Uterus (tissue), 4 donors: ENCODE results near the gene ADCY9. TPM values are rescaled to one million over a fixed set of nuclear protein-coding genes. Genes with fewer than 3 reads are reported as not detected.
"Not testable (repeated sequence)": the region's sequence is repeated elsewhere in the genome, so short reads cannot be mapped to it uniquely, and the experiment has no call there.

ENCODE experiments used
- DNase-seq, 2 donors: peaks; one replicate each; pipeline ENCODE4 v3.0.0-alpha.2; 2019 to 2020
- H3K27ac ChIP-seq, 2 donors: fragments of 200-600 bp; sonication (generic); 1 replicate in 1 of 2; 2 replicates in 1 of 2; pipeline ENCODE4 v1.5.1; 2016 to 2018
- H3K27me3 ChIP-seq, 2 donors: fragments of 200-600 bp; sonication (generic); one replicate each; pipeline ENCODE4 v1.5.1; 2018 to 2019; ENCODE audit warnings: control low read depth in 1 of 2
- H3K36me3 ChIP-seq, 2 donors: fragments of 200-600 bp; sonication (generic); one replicate each; pipeline ENCODE4 v1.5.1; 2019; ENCODE audit warnings: control low read depth in 1 of 2
- H3K4me1 ChIP-seq, 2 donors: fragments of 200-600 bp; sonication (generic); one replicate each; pipeline ENCODE4 v1.5.1; 2018 to 2019; ENCODE audit warnings: control low read depth in 1 of 2
- H3K4me3 ChIP-seq, 2 donors: fragments of 200-600 bp; sonication (generic); 1 replicate in 1 of 2; 2 replicates in 1 of 2; pipeline ENCODE4 v1.5.1; 2018 to 2019; ENCODE audit warnings: mild to moderate bottlenecking in 1 of 2
- H3K9me3 ChIP-seq, 2 donors: fragments of 200-600 bp; sonication (generic); one replicate each; pipeline ENCODE4 v1.5.1; 2019; ENCODE audit warnings: control low read depth in 1 of 2
- POLR2A ChIP-seq, 2 donors: fragments of 450-650 bp; IDR thresholded peaks; one replicate each; pipeline ENCODE4 v1.6.1; 2016; ENCODE audit warnings: antibody characterized with exemption in 2 of 2, mild to moderate bottlenecking in 1 of 2, moderate library complexity in 1 of 2
- intact Hi-C: fragments of 100-400 bp; cut with DNase I; formaldehyde crosslinking; loops from one replicate; pipeline ENCODE4 v1.15.1; 2023; ENCODE audit warnings: low total_unique reads
- total RNA-seq, 4 donors: library from RNA; depleted of rRNA in 3 of 4; stranded (reverse); fragments of >200 nt in 3 of 4; gene quantifications; one replicate each; pipeline versions ENCODE4 v1.1.0 to v1.2.4, GENCODE V29; 2014 to 2023
- TF ChIP-seq, protein P1 (sequence below), 4 experiments: fragments of 200-600 bp in 2 of 4; fragments of 450-650 bp in 2 of 4; sonication (generic) in 2 of 4; IDR thresholded peaks; one replicate each; pipeline ENCODE4 v1.5.1; 2016 to 2019; ENCODE audit warnings: antibody characterized with exemption in 4 of 4, mild to moderate bottlenecking in 2 of 4, moderate library complexity in 1 of 4
- donor health status: DM: yes; HTN: yes; CAD: no.

ADCY9 gene
- total RNA-seq, 4 donors from 2014 or later, result 2.8 to 34.7 (median 20.2) TPM

GRCh38 chr16:4157376-4157825, 41.2 kb upstream of the ADCY9 start:
- H3K27me3 ChIP-seq, result no peaks in the 10 kb centered on the region
- no peak overlapping the region for H3K27ac ChIP-seq
- intact Hi-C loops, result no loop called here
- no peaks in the 10 kb centered on the region for H3K4me1 ChIP-seq
- no peaks in the 10 kb centered on the region for H3K9me3 ChIP-seq
- H3K36me3 ChIP-seq, result no peaks in the 10 kb centered on the region
- DNase-seq, result no peak
- no peak overlapping the region for H3K4me3 ChIP-seq
- TF ChIP-seq, protein P1, sequence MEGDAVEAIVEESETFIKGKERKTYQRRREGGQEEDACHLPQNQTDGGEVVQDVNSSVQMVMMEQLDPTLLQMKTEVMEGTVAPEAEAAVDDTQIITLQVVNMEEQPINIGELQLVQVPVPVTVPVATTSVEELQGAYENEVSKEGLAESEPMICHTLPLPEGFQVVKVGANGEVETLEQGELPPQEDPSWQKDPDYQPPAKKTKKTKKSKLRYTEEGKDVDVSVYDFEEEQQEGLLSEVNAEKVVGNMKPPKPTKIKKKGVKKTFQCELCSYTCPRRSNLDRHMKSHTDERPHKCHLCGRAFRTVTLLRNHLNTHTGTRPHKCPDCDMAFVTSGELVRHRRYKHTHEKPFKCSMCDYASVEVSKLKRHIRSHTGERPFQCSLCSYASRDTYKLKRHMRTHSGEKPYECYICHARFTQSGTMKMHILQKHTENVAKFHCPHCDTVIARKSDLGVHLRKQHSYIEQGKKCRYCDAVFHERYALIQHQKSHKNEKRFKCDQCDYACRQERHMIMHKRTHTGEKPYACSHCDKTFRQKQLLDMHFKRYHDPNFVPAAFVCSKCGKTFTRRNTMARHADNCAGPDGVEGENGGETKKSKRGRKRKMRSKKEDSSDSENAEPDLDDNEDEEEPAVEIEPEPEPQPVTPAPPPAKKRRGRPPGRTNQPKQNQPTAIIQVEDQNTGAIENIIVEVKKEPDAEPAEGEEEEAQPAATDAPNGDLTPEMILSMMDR (IDR thresholded peaks at IDR 0.05), result no peak
- no peak for TF ChIP-seq POLR2A (IDR thresholded peaks at IDR 0.05)

GRCh38 chr16:4156503-4156902, 40.3 kb upstream of the ADCY9 start:
- H3K4me3 ChIP-seq, H3K9me3 ChIP-seq, H3K36me3 ChIP-seq, H3K27me3 ChIP-seq, H3K4me1 ChIP-seq, DNase-seq, H3K27ac ChIP-seq, intact Hi-C loops: not testable (repeated sequence)

GRCh38 chr16:4153364-4153763, 37.1 kb upstream of the ADCY9 start:
- DNase-seq, intact Hi-C loops, H3K27me3 ChIP-seq, H3K4me1 ChIP-seq, H3K27ac ChIP-seq, H3K36me3 ChIP-seq, H3K4me3 ChIP-seq, H3K9me3 ChIP-seq: not testable (repeated sequence)

- Histone ChIP-seq H3K4me1 (no peaks in the 10 kb centered on the region), H3K9me3 (no peaks in the 10 kb centered on the region), H3K27ac (no peak overlapping the region), H3K36me3 (no peaks in the 10 kb centered on the region), H3K4me3 (no peak overlapping the region), H3K27me3 (no peaks in the 10 kb centered on the region)
- TF ChIP-seq, protein P1 (IDR thresholded peaks at IDR 0.05), result no peak
- TF ChIP-seq POLR2A (IDR thresholded peaks at IDR 0.05), result no peak
- no peak for DNase-seq
- intact Hi-C loops, result no loop called here
These were observed 36.0 kb upstream of the ADCY9 start for GRCh38 chr16:4152267-4152666.

- Histone ChIP-seq H3K27ac (no peak overlapping the region), H3K4me1 (no peaks in the 10 kb centered on the region), H3K36me3 (no peaks in the 10 kb centered on the region), H3K9me3 (no peaks in the 10 kb centered on the region), H3K27me3 (no peaks in the 10 kb centered on the region), H3K4me3 (no peak overlapping the region)
- no peak for DNase-seq
- intact Hi-C loops, result no loop called here
- TF ChIP-seq, protein P1 (IDR thresholded peaks at IDR 0.05), result no peak
- TF ChIP-seq POLR2A (IDR thresholded peaks at IDR 0.05), result no peak
These were observed 31.0 kb upstream of the ADCY9 start for GRCh38 chr16:4147236-4147635.

GRCh38 chr16:4142268-4142667, 26.0 kb upstream of the ADCY9 start:
- H3K27ac ChIP-seq, result no peak overlapping the region
- H3K36me3 ChIP-seq, result no peaks in the 10 kb centered on the region
- H3K4me1 ChIP-seq, result no peaks in the 10 kb centered on the region
- H3K9me3 ChIP-seq, result no peaks in the 10 kb centered on the region
- TF ChIP-seq, protein P1 (IDR thresholded peaks at IDR 0.05), result no peak
- no peak for TF ChIP-seq POLR2A (IDR thresholded peaks at IDR 0.05)
- no peak overlapping the region for H3K4me3 ChIP-seq
- DNase-seq, result no peak
- H3K27me3 ChIP-seq, result no peaks in the 10 kb centered on the region
- intact Hi-C loops, result no loop called here
